ENCODE measurements around the gene TASOR. TPM values are rescaled to one million over a fixed set of nuclear protein-coding genes. Genes with fewer than 3 reads are reported as not detected.

Gene TASOR
- total and polyA plus RNA-seq, 2 of the 8 experiments (the other 6 are each of a cell fraction or from before 2014, with no cell fraction given) = 12.2 to 45.5 TPM

- Histone ChIP-seq H3K4me3 (ENCODE audit: extremely low read depth in 1 of 4, insufficient read depth in 2 of 4, low read depth in 3 of 4, low read length in 4 of 4) (no peak overlapping the region), H2BK12ac (ENCODE audit: low read depth, low read length) (no peak overlapping the region), H3K27ac (ENCODE audit: low read depth, low read length) (no peak overlapping the region), H3K9me3 (ENCODE audit: insufficient read depth in 2 of 2, low read depth in 1 of 2, low read length in 1 of 2) (peaks cover 0 to 3% of the 10 kb centered on the region in 2 experiments; a peak in 1 of 4 replicates), H2AFZ (ENCODE audit: low read length) (no peak overlapping the region), H3K79me1 (ENCODE audit: low read depth, low read length) (no peaks in the 10 kb centered on the region), H4K8ac (ENCODE audit: extremely low read depth, insufficient read depth, low read length) (no peak overlapping the region), H4K5ac (ENCODE audit: insufficient read length, low read depth, low read length) (no peak overlapping the region), H3K18ac (ENCODE audit: extremely low read depth, low read length) (no peak overlapping the region), H3K23ac (ENCODE audit: insufficient read length) (no peak overlapping the region), H2BK120ac (replicated peaks; ENCODE audit: low read depth, low read length) (no peak overlapping the region), H3K36me3 (ENCODE audit: control insufficient read depth in 2 of 4, insufficient read depth in 4 of 4, low read length in 3 of 4) (no peaks in the 10 kb centered on the region), H3K4ac (replicated peaks; ENCODE audit: insufficient read length, low read depth, low read length) (no peak overlapping the region), H3K56ac (replicated peaks; ENCODE audit: insufficient read length, low read depth, low read length) (no peak overlapping the region), H4K20me1 (replicated peaks in 1 of 2; ENCODE audit: control insufficient read depth in 1 of 2, insufficient read depth in 2 of 2, low read length in 2 of 2) (no peaks in the 10 kb centered on the region), H3K27me3 (replicated peaks in 1 of 4; ENCODE audit: control insufficient read depth in 3 of 4, extremely low read depth in 1 of 4, insufficient read depth in 3 of 4, low read length in 3 of 4) (no peaks in the 10 kb centered on the region), H3K14ac (ENCODE audit: insufficient read length) (no peak overlapping the region), H3K23me2 (ENCODE audit: low read depth, low read length) (no peaks in the 10 kb centered on the region), H2BK15ac (ENCODE audit: low read length) (no peak overlapping the region), H3K4me1 (replicated peaks in 1 of 4; ENCODE audit: control insufficient read depth in 3 of 4, insufficient read depth in 4 of 4, low read length in 3 of 4) (no peaks in the 10 kb centered on the region), H4K91ac (replicated peaks; ENCODE audit: insufficient read length, low read length) (no peak overlapping the region), H3K79me2 (ENCODE audit: control insufficient read depth in 1 of 2, insufficient read depth in 2 of 2, low read length in 2 of 2) (no peaks in the 10 kb centered on the region), H2BK20ac (ENCODE audit: low read length) (no peak overlapping the region), H3K4me2 (ENCODE audit: insufficient read depth in 1 of 2, low read depth in 2 of 2, low read length in 2 of 2) (no peak overlapping the region), H2BK5ac (ENCODE audit: low read depth, low read length) (no peak overlapping the region), H3K9ac (replicated peaks in 1 of 4; ENCODE audit: extremely low read depth in 1 of 4, low read depth in 3 of 4, low read length in 3 of 4) (no peak overlapping the region), H2AK5ac (ENCODE audit: low read depth, low read length) (no peak overlapping the region)
- FAIRE-seq (no peak), DNase-seq (ENCODE audit: low read depth in 1 of 2, low spot score in 2 of 2) (no peak)
- CTCF ChIA-PET (ENCODE audit: partially characterized antibody) = interaction anchor here (1.2 to 1.3 kb wide), 2 partner anchors 11 to 269 kb away, joined by 3 to 4 read pairs; no protein-coding TSS in a partner anchor
- POLR2A ChIA-PET (ENCODE audit: partially characterized antibody) = no interaction called here
- TF ChIP-seq TBP (IDR thresholded peaks at IDR 0.05; ENCODE audit: low read depth, low read length) = no peak
- TF ChIP-seq, protein P1, sequence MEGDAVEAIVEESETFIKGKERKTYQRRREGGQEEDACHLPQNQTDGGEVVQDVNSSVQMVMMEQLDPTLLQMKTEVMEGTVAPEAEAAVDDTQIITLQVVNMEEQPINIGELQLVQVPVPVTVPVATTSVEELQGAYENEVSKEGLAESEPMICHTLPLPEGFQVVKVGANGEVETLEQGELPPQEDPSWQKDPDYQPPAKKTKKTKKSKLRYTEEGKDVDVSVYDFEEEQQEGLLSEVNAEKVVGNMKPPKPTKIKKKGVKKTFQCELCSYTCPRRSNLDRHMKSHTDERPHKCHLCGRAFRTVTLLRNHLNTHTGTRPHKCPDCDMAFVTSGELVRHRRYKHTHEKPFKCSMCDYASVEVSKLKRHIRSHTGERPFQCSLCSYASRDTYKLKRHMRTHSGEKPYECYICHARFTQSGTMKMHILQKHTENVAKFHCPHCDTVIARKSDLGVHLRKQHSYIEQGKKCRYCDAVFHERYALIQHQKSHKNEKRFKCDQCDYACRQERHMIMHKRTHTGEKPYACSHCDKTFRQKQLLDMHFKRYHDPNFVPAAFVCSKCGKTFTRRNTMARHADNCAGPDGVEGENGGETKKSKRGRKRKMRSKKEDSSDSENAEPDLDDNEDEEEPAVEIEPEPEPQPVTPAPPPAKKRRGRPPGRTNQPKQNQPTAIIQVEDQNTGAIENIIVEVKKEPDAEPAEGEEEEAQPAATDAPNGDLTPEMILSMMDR (IDR thresholded peaks at IDR 0.05; ENCODE audit: control extremely low read depth in 1 of 3, insufficient read depth in 1 of 3, low read depth in 1 of 3, low read length in 3 of 3) = no peak
- TF ChIP-seq BACH1 (IDR thresholded peaks at IDR 0.05; ENCODE audit: low read length) = no peak
- TF ChIP-seq EP300 (IDR thresholded peaks at IDR 0.05; ENCODE audit: borderline replicate concordance in 1 of 2, low read depth in 2 of 2, low read length in 2 of 2) = no peak
- TF ChIP-seq MAX (IDR thresholded peaks at IDR 0.05) = no peak
- no peak for TF ChIP-seq GTF2F1 (IDR thresholded peaks at IDR 0.05; ENCODE audit: borderline replicate concordance, low read depth, low read length)
- TF ChIP-seq CHD2 (IDR thresholded peaks at IDR 0.05; ENCODE audit: low read length) = no peak
- TF ChIP-seq KDM5A (IDR thresholded peaks at IDR 0.05; ENCODE audit: low read length) = no peak
- no peak for TF ChIP-seq ZNF274 (IDR thresholded peaks at IDR 0.05; ENCODE audit: borderline replicate concordance, extremely low read depth, low read length)
- TF ChIP-seq POU5F1 (IDR thresholded peaks at IDR 0.05; ENCODE audit: low read depth, low read length) = no peak
- no peak for TF ChIP-seq CBX8 (IDR thresholded peaks at IDR 0.05; ENCODE audit: borderline replicate concordance, low read depth, low read length)
These were observed 37.8 kb upstream of the TASOR start for GRCh38 chr3:56720849-56721248.

All from H1 (cell line).